ENCODE measurements around the gene PALM2AKAP2. TPM values are rescaled to one million over a fixed set of nuclear protein-coding genes. Genes with fewer than 3 reads are reported as not detected.

PALM2AKAP2 gene
- total RNA-seq: not detected in 2 replicates

DNA sequence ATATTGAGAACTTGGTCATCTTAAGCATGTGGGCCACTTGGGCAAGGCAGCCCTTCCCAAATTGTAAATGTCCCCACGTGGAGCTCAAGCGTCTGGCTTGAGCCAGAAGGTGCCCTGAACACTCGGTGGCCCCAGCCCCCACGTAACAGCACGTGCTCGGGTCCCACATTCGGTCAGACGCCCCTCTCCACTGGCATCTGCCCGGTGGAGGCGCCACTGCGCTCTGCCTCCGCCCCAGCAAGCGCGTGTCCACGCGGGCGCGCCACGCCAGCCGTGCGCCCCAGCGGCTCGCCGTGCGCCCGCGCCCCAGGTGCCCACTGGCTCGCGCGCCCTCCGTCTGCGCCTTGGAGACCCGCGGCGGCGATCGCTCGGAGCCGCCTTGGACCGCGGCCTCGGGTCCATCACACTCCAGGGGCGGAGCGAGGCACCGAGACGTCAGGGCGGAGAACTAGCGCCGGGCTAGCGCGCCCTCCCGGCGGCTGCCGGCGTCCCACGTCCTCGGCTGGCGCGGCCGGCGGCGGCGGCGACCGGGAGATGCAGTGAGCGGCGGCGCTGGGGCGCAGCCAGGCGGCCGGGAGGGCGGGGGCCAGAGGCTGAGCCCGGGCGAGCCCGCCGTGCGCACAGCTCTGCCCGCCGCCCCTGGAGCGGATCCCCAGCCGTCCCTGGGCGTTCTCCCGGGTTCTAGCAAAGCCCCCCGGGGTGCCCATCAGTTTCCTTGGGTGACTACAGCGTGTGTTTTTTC lies at the start of gene PALM2AKAP2:
PALM2AKAP2 (plus strand) TSS at position 488 of the 742 bp plus-strand sequence. CDS start 291 bp downstream, outside the sequence.
- Mint-ChIP-seq H3K27me3 (peaks cover 32% of the 10 kb centered on the region), H3K36me3 (ENCODE audit: low read depth) (no peaks in the 10 kb centered on the region), H3K9me3 (no peaks in the 10 kb centered on the region), H3K4me3 (no peak within 1 kb of the TSS), H3K4me1 (no peaks in the 10 kb centered on the region), H3K27ac (no peak within 1 kb of the TSS)
- ATAC-seq (ENCODE audit: low read depth): no peak
- ChIA-PET CTCF (no interaction called here), POLR2A (no interaction called here)
- intact Hi-C loops (cut with micrococcal nuclease): no loop called here
- TF ChIP-seq, protein P1, sequence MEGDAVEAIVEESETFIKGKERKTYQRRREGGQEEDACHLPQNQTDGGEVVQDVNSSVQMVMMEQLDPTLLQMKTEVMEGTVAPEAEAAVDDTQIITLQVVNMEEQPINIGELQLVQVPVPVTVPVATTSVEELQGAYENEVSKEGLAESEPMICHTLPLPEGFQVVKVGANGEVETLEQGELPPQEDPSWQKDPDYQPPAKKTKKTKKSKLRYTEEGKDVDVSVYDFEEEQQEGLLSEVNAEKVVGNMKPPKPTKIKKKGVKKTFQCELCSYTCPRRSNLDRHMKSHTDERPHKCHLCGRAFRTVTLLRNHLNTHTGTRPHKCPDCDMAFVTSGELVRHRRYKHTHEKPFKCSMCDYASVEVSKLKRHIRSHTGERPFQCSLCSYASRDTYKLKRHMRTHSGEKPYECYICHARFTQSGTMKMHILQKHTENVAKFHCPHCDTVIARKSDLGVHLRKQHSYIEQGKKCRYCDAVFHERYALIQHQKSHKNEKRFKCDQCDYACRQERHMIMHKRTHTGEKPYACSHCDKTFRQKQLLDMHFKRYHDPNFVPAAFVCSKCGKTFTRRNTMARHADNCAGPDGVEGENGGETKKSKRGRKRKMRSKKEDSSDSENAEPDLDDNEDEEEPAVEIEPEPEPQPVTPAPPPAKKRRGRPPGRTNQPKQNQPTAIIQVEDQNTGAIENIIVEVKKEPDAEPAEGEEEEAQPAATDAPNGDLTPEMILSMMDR (IDR thresholded peaks at IDR 0.05): no peak
- no peak for DNase-seq

DNA sequence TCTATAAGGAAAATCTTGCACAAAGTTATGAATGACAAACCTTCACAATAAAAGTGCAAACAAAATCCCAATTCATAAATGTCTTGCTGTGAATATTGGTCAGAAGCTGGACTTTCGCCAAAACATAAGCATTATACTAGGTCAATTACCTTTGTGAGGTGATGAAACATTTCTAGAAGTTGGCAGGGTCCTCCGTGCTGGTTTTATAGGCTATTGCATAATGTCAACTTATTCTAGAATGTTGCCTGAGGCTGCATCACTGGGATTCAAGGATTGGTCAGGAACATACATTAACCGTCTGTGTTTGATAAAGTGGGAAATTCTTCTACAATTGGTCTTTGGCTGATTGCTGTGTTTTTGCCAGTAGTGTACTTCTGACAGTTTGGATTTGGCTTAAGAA lies 49.8 kb upstream of the PALM2AKAP2 start:
- POLR2A ChIA-PET: no interaction called here
- H3K4me1 Mint-ChIP-seq: no peaks in the 10 kb centered on the region

DNA sequence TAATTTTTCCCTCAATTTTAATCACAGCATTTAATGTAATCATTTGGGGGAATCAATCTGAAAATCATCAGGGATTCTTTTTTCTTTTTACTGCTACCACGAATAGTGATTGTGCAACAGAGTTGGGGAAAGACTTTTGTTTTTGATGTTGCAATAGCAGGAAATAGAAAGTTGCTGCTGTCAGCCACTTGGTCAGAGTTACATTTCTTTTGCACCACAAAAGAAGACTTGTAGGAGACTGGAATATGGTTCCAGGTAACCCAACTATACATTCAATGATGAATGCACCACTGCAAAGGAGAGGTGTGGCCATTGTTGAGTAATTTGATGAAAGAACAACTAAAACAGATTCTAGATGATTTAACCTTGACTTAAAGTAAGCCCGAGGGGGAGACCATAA lies 46.3 kb upstream of the PALM2AKAP2 start:
- DNase-seq: no peak
- ChIA-PET POLR2A (no interaction called here), CTCF (no interaction called here)
- TF ChIP-seq, protein P1 (IDR thresholded peaks at IDR 0.05): no peak
- Mint-ChIP-seq H3K9me3 (no peaks in the 10 kb centered on the region), H3K27me3 (peaks cover 8% of the 10 kb centered on the region), H3K27ac (no peak overlapping the region), H3K36me3 (ENCODE audit: low read depth) (no peaks in the 10 kb centered on the region), H3K4me3 (no peak overlapping the region), H3K4me1 (no peaks in the 10 kb centered on the region)
- ATAC-seq (ENCODE audit: low read depth): no peak
- intact Hi-C loops (cut with micrococcal nuclease): no loop called here

More for the DNA sequence above, 49.8 kb upstream of the PALM2AKAP2 start:
- Mint-ChIP-seq H3K4me3 (no peak overlapping the region), H3K27me3 (peaks cover 8% of the 10 kb centered on the region), H3K27ac (no peak overlapping the region), H3K9me3 (peaks cover 2% of the 10 kb centered on the region), H3K36me3 (ENCODE audit: low read depth) (no peaks in the 10 kb centered on the region)
- intact Hi-C loops (cut with micrococcal nuclease): no loop called here
- TF ChIP-seq, protein P1 (IDR thresholded peaks at IDR 0.05): no peak
- CTCF ChIA-PET: no interaction called here
- ATAC-seq (ENCODE audit: low read depth) (no peak), DNase-seq (no peak)

DNA sequence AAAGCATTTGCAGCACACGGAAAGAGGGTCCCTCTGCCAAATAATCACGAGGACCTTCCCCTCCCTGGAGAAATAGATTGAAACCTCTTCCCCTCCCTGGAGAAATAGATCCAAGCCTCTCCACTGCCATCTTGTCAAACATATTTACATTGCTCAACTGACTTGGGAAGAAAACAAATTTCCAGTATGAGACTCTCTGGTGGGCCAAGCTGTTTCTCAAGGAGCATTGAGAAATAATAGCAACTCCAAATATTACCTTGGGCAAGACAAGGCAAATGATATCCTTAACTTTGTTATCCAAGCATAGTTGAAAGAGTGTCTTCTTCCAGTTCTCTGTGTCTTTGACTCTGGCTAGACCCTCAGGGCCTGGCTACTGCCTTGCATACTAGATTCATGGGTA lies 45.2 kb upstream of the PALM2AKAP2 start:
- ATAC-seq (ENCODE audit: low read depth): no peak

DNA sequence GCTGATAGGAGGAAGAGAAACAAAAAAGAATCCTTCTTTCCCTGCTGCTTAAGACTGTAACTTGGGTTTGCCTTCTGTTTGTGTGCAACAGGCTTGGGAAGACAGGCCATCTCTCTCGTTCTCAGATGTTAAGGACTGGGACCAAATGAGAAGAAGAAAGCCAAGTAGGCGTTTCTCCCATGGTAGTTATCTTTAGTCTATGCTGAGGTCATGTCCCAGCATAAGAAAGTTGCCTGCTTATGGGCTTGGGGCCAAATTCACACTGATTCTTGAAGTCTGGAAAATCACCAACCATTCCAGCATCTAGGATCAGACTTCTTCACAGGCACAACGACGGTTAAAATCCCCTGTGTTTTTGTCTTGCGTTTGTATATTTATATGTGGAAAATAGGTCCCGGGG lies 44.2 kb upstream of the PALM2AKAP2 start:
- H3K27me3 Mint-ChIP-seq: peaks cover 11% of the 10 kb centered on the region
- no peaks in the 10 kb centered on the region for H3K36me3 Mint-ChIP-seq (ENCODE audit: low read depth)
- ChIA-PET CTCF (no interaction called here), POLR2A (no interaction called here)
- intact Hi-C loops (cut with micrococcal nuclease): no loop called here
- no peaks in the 10 kb centered on the region for H3K9me3 Mint-ChIP-seq
- no peak overlapping the region for H3K27ac Mint-ChIP-seq
- DNase-seq (no peak), ATAC-seq (ENCODE audit: low read depth) (no peak)
- H3K4me3 Mint-ChIP-seq: no peak overlapping the region
- TF ChIP-seq, protein P1 (IDR thresholded peaks at IDR 0.05): no peak
- H3K4me1 Mint-ChIP-seq: no peaks in the 10 kb centered on the region

More for the DNA sequence above, 45.2 kb upstream of the PALM2AKAP2 start:
- TF ChIP-seq, protein P1 (IDR thresholded peaks at IDR 0.05): no peak
- H3K36me3 Mint-ChIP-seq (ENCODE audit: low read depth): no peaks in the 10 kb centered on the region
- peaks cover 8% of the 10 kb centered on the region for H3K27me3 Mint-ChIP-seq
- H3K4me1 Mint-ChIP-seq: no peaks in the 10 kb centered on the region
- ChIA-PET CTCF (no interaction called here), POLR2A (no interaction called here)
- intact Hi-C loops (cut with micrococcal nuclease): no loop called here
- DNase-seq: no peak
- H3K4me3 Mint-ChIP-seq: no peak overlapping the region
- H3K9me3 Mint-ChIP-seq: no peaks in the 10 kb centered on the region
- no peak overlapping the region for H3K27ac Mint-ChIP-seq
